ENCODE data around the gene LIAS. TPM values are rescaled to one million over a fixed set of nuclear protein-coding genes. Genes with fewer than 3 reads are reported as not detected.

LIAS gene
- total and polyA plus RNA-seq, 2 of the 13 experiments (the other 11 are each of a cell fraction or from before 2014, with no cell fraction given): 16.0 to 16.6 TPM

GRCh38 chr4:39429476-39430334 lies 29.2 kb upstream of the LIAS start (continued):
- TF ChIP-seq MYC (CRISPR knock-in tag; IDR thresholded peaks at IDR 0.05; ENCODE audit: borderline replicate concordance): no peak
- TF ChIP-seq FIP1L1 (IDR thresholded peaks at IDR 0.05; ENCODE audit: borderline replicate concordance, insufficient read depth, low read depth, low read length): no peak
- no peak for TF ChIP-seq AHDC1 (CRISPR knock-in tag; IDR thresholded peaks at IDR 0.05; ENCODE audit: borderline replicate concordance)
- TF ChIP-seq ZNF274 (CRISPR knock-in tag; IDR thresholded peaks at IDR 0.05): no peak
- no peak for TF ChIP-seq USF2 (IDR thresholded peaks at IDR 0.05; ENCODE audit: low read depth, low read length)
- TF ChIP-seq USF2 (CRISPR knock-in tag; IDR thresholded peaks at IDR 0.05; ENCODE audit: borderline replicate concordance): no peak
- no peak for TF ChIP-seq ZNF781 (CRISPR knock-in tag; IDR thresholded peaks at IDR 0.05; ENCODE audit: borderline replicate concordance, not compliant biosample characterization)
- no peak for TF ChIP-seq ZNF615 (CRISPR knock-in tag; IDR thresholded peaks at IDR 0.05; ENCODE audit: borderline replicate concordance)
- no peak for TF ChIP-seq ZNF549 (CRISPR knock-in tag; IDR thresholded peaks at IDR 0.05)
- no peak for TF ChIP-seq AGO1 (IDR thresholded peaks at IDR 0.05; ENCODE audit: low read depth, low read length, poor library complexity, severe bottlenecking)
- no peak for TF ChIP-seq ZMAT5 (CRISPR knock-in tag; IDR thresholded peaks at IDR 0.05; ENCODE audit: borderline replicate concordance, low read depth)
- TF ChIP-seq ZNF879 (CRISPR knock-in tag; IDR thresholded peaks at IDR 0.05): no peak
- no peak for TF ChIP-seq SMAD3 (CRISPR knock-in tag; IDR thresholded peaks at IDR 0.05)
- TF ChIP-seq NKX3-1 (CRISPR knock-in tag; IDR thresholded peaks at IDR 0.05): no peak; the same call in 1 of the 2 replicates
- 0 out of 2 replicates have a peak, but pooled peaks have one; percentile 39 for TF ChIP-seq STAT6 (CRISPR knock-in tag; IDR thresholded peaks at IDR 0.05; ENCODE audit: borderline replicate concordance)

Data from HepG2 (cell line).